ENCODE data around the gene HARS1. TPM values are rescaled to one million over a fixed set of nuclear protein-coding genes. Genes with fewer than 3 reads are reported as not detected.

Gene HARS1
- total and polyA plus RNA-seq, 2 of the 13 experiments (the other 11 are each of a cell fraction or from before 2014, with no cell fraction given), result 36.9 to 66.2 TPM

DNA sequence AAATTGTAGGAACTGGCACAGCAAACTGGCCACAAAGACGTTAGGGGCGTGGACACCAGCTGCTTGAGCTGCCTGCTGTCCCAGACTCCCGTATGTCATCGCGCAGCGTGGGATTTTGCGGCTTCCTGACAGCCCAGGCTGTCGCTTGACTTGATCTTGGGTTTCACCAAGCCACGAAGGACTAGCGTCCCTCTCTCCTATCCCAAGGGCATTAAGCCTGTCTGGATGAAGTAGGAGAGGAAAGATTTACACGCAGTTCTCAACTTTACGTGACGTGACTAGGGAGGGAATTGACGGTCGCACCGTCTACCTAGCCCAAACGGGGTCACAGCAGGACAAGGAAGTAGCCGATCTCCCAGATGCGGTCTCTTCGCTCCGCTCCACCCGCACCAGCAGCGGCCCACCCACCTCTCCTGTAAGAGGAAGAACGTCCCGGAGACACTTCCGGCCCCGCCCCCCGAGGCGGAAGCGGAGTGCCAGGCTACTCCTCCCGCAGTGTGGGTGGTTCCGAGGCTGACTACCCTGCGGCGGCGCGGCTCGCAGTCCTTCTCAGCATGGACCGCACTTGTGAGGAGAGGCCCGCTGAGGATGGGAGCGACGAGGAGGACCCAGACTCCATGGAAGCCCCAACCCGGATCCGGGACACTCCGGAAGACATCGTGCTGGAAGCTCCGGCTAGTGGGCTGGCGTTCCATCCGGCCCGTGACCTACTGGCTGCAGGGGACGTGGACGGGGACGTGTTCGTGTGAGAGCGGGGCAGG is 26.6 kb downstream of the HARS1 start, which contains the start of gene WDR55 (continued):
- TF ChIP-seq, protein P1, sequence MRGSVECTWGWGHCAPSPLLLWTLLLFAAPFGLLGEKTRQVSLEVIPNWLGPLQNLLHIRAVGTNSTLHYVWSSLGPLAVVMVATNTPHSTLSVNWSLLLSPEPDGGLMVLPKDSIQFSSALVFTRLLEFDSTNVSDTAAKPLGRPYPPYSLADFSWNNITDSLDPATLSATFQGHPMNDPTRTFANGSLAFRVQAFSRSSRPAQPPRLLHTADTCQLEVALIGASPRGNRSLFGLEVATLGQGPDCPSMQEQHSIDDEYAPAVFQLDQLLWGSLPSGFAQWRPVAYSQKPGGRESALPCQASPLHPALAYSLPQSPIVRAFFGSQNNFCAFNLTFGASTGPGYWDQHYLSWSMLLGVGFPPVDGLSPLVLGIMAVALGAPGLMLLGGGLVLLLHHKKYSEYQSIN (CRISPR knock-in tag; IDR thresholded peaks at IDR 0.05; ENCODE audit: borderline replicate concordance), result no peak
- TF ChIP-seq ZNF570 (CRISPR knock-in tag; IDR thresholded peaks at IDR 0.05; ENCODE audit: borderline replicate concordance) (no peak), ZNF276 (CRISPR knock-in tag; IDR thresholded peaks at IDR 0.05; ENCODE audit: low read depth) (no peak), ZNF337 (CRISPR knock-in tag; IDR thresholded peaks at IDR 0.05; ENCODE audit: borderline replicate concordance, low read depth) (no peak), SNAPC5 (CRISPR knock-in tag; IDR thresholded peaks at IDR 0.05; ENCODE audit: borderline replicate concordance) (no peak), ZNF552 (CRISPR knock-in tag; IDR thresholded peaks at IDR 0.05; ENCODE audit: borderline replicate concordance) (peak; percentile 67; the same call in 1 of the 2 replicates), DPF2 (CRISPR knock-in tag; IDR thresholded peaks at IDR 0.05; ENCODE audit: borderline replicate concordance, low read depth) (no peak), ZNF891 (CRISPR knock-in tag; IDR thresholded peaks at IDR 0.05) (peak; percentile 63; the same call in 1 of the 2 replicates), ZBTB26 (CRISPR knock-in tag; IDR thresholded peaks at IDR 0.05; ENCODE audit: borderline replicate concordance) (no peak), TAF1 (CRISPR knock-in tag; IDR thresholded peaks at IDR 0.05) (peak; percentile 92), ZKSCAN1 (IDR thresholded peaks at IDR 0.05; ENCODE audit: low read length) (no peak), BORCS8-MEF2B (CRISPR knock-in tag; IDR thresholded peaks at IDR 0.05) (peak; percentile 76), MAF1 (CRISPR knock-in tag; IDR thresholded peaks at IDR 0.05; ENCODE audit: borderline replicate concordance) (no peak; the same call in 1 of the 2 replicates), ZNF746 (CRISPR knock-in tag; IDR thresholded peaks at IDR 0.05) (no peak; the same call in 1 of the 2 replicates), ZFP36L2 (CRISPR knock-in tag; IDR thresholded peaks at IDR 0.05) (no peak), IKZF1 (IDR thresholded peaks at IDR 0.05) (no peak), TCF7L2 (IDR thresholded peaks at IDR 0.05; ENCODE audit: low read depth, low read length) (no peak), ZNF589 (CRISPR knock-in tag; conservative IDR thresholded peaks at IDR 0.05) (peak; percentile 85; the same call in 1 of the 2 replicates), ZNF235 (CRISPR knock-in tag; IDR thresholded peaks at IDR 0.05; ENCODE audit: borderline replicate concordance) (0 out of 2 replicates have a peak, but pooled peaks have one; percentile 51), NR3C1 (CRISPR knock-in tag; IDR thresholded peaks at IDR 0.05) (no peak), RBFOX2 (IDR thresholded peaks at IDR 0.05; ENCODE audit: low read depth, low read length) (peak; percentile 91), SPEN (CRISPR knock-in tag; IDR thresholded peaks at IDR 0.05; ENCODE audit: low read depth) (peak; percentile 89; the same call in 1 of the 2 replicates), NBN (conservative IDR thresholded peaks at IDR 0.05) (no peak), IKZF5 (CRISPR knock-in tag; IDR thresholded peaks at IDR 0.05) (peak; percentile 57), RARG (CRISPR knock-in tag; IDR thresholded peaks at IDR 0.05; ENCODE audit: low read depth) (no peak), ZNF207 (IDR thresholded peaks at IDR 0.05; ENCODE audit: borderline replicate concordance) (no peak)
